DOHH2 (cell line): ENCODE data around the gene SDF2.

Experiments used
- CTCF ChIP-seq: fragments of 200-600 bp; sonication (generic); IDR thresholded peaks from one replicate; pipeline ENCODE4 v1.5.1; 2014; ENCODE audit warnings: antibody characterized with exemption, mild to moderate bottlenecking, low read depth, low read length; ENCODE audit not compliant: poor library complexity, severe bottlenecking
- EZH2phosphoT487 ChIP-seq: fragments of 200-600 bp; sonication (generic); IDR thresholded peaks from 2 replicates; pipeline ENCODE4 v1.6.1; 2017; ENCODE audit warnings: borderline replicate concordance, mild to moderate bottlenecking, antibody characterized with exemption, low read length, moderate library complexity, mixed read lengths

- TF ChIP-seq EZH2phosphoT487 (no peak), CTCF (no peak)
These were observed 32.2 kb upstream of the SDF2 start for GRCh38 chr17:28693869-28694268.
